ENCODE results near the gene TCF7L1.

Gene TCF7L1

DNA sequence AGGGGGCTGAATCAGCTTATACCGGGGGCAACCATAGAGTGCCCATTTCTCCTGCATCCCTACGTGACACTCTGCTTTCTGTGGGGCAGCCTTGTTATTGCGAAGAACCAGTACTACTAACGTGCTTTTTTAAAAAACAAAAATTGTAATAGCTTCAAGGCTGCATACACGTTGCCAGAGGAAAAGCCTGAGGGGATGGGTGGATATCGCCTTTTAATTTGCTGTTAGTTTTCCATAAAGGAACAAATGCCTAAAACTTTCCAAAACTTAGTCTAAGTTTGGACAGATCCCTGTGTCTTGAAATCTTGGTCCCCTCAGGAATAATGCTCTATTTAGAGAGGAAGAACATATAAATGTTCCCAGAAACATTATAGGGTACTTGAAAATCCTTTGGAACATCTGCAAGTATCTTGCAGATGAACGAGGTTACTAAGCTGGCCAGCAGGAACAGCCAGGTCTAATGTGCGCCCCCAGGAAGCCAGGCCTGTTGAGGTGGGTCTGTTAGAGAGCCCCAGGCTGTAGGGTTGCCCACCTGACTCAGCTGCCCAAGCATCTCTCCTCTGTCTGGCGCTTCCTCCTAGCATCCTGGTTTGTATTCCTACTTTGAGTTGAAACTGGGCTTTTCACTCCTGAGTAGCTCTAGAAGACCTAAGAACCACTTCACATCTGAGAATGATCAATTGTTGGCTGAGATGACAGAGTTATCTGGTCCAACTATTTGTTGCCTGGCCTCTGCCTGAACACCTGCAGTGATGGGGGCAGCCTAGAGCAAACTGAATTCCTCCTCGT is 97.7 kb downstream of the TCF7L1 start:
- no peak for DNase-seq (ENCODE audit: low read depth)

DNA sequence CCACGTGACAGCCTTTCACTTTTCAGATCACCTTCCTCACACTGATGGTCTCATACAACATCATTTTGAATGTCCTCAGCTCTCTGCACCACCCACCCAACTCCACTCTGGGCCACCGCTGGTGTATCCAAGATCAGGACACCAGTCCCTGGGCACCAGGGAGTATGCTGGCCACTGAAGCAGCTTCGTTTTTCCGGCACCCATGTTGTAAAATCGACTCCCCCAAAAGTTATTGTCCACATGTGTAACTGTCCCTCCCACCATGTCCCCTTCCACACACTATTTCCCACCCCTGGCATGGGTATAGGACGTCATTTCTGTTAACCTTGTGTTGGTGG is 98.2 kb downstream of the TCF7L1 start:
- DNase-seq (ENCODE audit: low read depth): no peak

DNA sequence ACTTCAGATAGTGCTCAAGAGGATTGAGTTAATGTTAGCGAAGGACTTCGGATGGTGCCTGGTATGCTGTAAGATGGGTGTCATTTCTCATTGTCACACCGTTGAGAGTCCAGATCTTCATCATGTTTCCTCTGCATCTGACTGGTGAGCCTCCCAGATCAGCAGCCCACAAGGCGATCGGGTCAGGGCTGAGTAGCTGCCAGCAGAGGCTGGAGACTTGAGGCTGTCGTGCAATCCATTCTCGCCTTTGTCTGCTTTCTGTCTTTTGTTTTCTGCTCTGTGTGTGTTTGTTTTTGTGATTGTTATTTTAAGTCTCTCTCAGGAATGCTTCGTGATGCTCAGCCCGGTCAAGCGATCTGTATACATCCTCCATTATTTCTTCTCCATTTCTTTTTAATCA is 98.8 kb downstream of the TCF7L1 start:
- no peak for DNase-seq (ENCODE audit: low read depth)

DNA sequence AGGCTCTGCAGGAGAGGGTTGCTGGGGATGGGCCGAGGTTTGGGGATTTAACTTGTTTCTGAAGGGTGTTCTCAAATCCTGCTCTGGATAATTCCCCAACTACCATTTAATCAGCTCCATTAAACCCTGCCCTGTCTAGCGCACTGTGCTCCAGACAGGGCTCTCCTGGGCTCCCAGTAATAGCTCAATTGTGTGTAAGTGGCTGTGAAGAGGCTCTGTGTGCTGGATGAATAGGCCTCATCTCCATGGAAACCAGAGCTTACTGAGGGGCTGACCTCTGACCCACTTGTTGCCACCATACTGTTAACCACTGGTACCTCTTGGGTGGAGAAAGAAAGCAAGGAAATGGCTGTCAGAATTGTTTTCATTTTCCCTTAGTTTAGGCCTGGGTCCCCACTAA is 101.7 kb downstream of the TCF7L1 start:
- no peak for DNase-seq (ENCODE audit: low read depth)

DNA sequence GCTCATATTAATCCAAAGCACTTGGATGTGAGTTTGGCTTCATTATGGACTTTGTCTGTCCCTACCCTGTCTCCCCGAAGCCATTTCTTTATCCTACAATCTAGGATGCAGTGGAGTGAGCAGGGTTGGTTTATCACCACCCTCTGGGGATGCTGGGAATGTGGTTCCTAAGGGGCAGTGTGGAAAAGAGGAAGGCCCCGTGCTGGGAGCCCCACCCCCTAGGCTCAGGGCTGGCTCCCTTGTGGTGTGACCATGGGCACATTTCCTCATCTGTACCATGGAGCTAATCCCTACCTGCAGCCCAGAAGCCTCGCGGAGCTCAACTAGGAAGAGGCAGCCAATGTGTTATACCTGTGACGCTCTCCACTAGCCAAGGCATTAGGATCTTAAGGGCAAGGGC is 102.1 kb downstream of the TCF7L1 start:
- DNase-seq (ENCODE audit: low read depth): no peak

DNA sequence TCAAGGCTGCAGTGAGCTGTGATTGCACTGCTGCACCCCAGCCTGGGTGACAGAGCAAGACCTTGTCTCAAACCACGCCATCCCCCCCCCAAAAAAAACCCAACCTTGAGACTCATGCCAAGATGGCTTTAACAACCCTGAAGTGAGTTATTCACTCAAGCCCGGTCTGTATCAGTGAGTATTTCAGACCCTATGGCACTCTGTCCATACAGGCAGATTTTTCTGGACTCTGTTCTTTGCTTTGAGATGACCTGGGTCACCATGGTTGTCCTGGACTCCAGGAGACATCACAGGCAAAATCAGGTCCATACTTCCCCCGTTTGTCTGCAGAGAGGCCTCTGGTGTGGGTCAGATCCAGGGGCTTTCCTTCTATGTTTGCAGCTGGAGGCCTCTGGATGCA is 102.9 kb downstream of the TCF7L1 start:
- no peak for DNase-seq (ENCODE audit: low read depth)

DNA sequence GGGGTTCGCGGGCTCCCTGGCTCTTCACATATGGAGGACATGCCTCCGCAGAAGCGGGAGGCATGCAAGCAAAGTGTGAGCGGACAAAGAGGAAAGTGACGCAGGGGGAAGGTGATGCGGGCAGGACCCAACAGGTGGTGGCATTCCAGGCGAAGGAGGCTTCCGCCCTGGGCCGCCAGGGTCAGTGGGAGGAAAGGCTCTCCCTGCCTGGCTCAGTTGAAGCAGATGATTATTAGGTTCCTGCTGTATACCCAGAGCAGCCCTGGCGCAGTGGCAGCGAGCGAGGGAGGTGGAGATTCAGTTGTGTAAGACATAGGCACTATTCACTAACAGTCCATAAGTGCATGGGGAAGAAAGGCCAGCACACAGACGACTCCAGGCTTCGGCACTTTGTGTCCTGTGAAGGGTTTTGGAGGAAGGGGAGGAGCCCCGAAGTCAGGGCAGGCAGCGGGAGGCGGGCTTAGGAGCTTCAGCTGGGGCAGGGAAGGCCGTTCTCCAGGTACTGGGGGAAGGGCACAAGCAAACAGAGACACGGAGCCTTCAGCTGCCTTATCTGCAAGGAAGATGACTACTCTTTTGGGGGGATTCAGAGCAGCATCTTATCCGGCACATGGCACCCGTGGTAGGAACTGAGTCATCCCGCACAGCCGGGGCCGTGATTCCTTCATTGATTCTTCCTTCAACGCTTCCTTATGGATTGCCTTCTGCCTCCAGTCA is 104.8 kb downstream of the TCF7L1 start:
- no peak for DNase-seq (ENCODE audit: low read depth)

DNA sequence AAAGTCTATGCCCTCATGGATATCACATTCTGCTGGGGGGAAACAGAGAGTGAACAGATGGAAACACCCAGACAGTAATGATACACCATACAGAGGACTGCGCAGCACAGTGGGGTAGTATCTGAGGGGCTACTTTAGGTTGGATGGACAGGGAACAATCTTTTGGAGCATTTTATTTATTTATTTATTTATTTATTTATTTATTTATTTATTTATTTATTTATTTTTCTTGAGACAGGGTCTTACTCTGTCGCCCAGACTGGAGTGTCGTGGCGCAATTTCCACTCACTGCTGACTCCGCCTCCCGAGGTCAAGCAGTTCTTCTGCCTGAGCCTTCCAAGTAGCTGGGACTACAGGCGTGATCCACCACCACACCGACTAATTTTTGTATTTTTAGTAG is 105.4 kb downstream of the TCF7L1 start:
- no peak for DNase-seq (ENCODE audit: low read depth)

DNA sequence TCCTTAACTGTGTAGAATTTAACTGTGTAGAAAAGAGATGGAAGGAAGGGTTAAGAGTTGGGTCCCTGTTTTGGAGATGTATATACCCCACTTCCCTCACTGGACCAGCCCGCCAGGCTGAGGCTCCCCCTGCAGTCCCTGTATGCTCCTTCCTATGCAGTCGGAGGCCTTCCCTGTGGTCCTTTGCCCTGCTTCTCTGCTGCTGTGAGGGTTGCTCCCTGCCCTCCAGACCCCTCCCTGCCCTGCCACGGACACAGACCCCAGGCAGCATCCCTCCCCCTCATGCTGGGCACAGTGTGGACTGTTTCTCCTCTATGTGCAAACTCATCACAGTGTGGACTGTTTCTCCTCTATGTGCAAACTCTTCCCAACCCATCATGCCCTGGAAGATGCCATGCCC is 105.9 kb downstream of the TCF7L1 start:
- DNase-seq (ENCODE audit: low read depth): no peak

DNA sequence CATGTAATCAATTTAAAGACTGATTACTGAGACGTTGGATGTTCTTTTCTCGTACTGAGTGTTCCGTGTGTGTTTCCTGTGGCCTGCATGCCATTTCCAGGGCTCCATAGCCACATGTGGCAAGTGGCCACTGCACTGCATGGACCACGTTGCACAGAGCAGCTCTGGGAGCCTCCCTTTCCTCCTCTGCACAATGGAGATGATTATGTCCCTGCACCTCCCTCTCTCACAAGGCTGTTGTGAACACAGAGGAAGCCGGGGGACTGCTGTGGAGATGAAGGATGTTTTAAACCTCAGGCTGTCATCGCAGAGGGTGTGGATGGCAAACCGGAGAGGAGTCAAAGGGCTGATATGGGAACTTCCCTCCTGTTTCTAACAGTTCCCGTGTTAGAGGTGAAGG is 106.9 kb downstream of the TCF7L1 start:
- no peak for DNase-seq (ENCODE audit: low read depth)

DNA sequence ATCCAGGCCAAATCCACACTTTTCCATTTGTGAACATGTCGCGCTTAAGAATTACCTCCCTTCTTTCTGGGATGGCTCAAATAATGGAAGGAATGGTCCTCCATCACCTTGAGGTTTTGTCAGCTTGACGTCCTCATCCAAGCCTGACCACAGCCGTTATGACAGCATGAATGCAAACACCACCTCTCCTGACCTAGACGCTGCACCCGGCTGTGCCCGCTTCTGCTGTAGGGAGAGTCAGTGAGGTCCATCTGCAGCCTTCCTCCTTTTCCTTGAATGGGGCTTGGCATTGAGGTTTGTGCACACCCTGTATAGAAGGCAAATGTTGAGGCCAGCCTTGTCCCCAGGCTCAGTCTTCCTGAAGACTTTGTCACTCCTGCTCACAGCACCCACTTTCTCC is 109.1 kb downstream of the TCF7L1 start:
- no peak for DNase-seq (ENCODE audit: low read depth)

DNA sequence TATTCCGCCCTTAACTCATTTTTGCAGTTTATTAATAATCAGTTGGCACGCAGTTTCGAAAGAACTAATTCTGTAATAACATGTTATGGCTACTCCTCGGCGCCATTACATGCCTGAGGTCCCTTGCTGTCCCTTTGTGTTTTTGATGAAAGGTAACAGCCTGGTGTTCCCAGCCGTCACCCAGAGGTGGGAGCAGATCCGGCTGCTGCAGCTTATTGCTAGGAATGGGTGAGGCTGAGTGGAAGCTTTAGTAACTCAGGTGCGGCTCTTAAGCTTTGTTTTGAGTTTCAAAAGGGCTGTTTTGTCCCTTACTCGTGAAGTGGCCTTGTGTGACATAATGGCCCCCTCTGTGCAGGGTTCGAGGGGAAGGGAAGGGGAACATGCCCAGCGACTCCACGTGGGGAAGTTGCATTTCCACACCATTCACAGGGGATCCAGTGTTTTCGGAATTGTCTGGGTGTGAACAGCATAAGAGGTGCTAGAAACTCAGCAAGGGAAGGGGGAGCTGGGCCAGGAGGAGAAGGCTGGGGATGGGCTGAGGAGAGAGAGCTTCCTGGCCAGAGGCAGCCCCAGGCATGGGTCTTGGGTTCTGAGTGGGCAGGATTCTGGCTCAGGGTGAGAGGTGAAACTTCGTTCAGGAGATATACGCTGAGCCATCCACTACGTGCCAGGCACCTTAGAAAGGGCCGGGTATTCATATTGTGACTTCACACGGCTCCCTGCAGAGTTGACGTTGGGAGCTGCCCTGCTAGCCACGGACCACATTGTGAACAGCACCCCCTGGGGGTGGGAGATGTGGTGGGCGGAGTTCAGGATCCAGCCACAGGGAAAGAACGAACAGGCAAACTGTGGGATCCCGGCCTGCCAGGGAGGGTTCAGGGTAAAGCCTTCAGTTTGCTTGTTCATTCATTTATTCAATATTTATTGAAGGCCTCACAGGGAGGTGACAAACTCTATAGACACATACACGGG is 110.2 kb downstream of the TCF7L1 start:
- peak; percentile 3 for DNase-seq (ENCODE audit: low read depth)

DNA sequence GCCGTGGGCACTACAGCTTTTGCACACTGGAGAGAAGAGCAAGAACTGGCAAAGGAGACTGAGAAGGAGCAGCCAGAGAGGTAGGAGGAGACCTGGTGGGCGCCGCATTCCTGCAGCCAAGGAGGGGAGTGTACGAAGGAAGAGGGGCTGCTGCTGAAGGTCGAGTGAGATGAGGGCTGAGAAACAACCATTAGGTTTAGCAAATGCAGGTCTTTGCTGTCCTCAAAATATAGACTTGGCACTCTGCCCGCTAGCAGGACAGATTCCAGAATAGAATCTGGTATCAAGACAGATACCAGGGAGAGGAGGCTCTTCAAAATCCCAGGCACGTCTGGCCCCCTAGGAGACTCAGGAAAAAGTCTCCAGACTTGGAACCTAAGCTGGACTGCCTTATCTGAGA is 111.6 kb downstream of the TCF7L1 start:
- no peak for DNase-seq (ENCODE audit: low read depth)

DNA sequence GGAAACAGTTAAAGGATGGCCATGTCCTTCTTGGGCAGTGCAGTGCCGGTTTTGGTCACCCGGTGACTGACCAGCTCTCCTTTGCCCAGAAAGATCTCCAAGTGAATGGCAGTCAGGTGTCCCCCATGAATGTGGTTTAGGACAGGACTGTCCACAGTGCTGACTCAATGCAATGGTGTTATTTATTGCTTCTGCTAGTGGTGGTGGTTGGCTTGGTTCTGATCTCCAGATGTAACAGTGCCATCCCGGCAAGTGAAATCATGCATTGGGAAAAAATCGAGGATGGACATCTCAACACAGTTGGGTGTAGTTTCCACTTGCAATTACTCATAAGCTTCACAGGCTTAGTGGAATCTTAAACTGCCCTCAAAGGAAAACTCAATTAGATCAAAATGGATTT is 112.7 kb downstream of the TCF7L1 start:
- no peak for DNase-seq (ENCODE audit: low read depth)

DNA sequence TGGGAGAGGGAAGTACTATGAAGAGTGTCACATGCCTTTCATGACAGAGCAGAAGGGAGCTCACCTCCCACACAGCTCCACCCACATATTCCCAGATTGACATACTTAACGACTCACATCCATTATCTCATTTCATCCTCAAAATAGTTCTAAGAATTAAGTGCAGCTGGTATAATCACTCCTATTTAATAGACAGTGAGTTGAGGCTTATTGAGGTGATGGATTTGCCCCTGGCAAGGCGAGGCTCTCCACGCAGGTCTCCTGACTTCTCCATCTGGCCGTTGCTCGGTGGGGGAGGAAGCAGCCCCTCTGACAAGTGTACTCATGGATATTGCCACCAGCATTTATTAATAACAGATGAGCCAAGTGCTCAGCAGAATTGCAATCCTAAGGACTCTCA is 113.2 kb downstream of the TCF7L1 start:
- no peak for DNase-seq (ENCODE audit: low read depth)

DNA sequence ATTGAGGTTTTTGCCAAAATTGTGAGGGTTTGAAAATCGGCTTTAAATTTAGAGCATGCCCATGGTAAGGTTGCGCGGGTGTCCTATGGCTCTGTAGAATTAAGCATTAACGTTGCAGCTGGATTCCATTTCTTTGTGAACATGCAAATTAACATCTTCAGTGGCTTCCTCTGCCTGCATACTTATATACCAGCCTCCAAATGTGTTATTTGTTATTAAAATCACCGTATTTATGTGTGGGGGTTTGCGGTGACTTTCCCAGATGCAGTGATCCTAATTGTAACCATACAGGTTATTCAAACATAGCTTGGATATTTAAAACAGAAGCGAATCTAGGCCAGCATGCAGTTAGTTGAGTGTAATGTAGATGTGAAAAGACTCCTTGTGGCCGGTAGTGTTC is 114.4 kb downstream of the TCF7L1 start:
- no peak for DNase-seq (ENCODE audit: low read depth)

DNA sequence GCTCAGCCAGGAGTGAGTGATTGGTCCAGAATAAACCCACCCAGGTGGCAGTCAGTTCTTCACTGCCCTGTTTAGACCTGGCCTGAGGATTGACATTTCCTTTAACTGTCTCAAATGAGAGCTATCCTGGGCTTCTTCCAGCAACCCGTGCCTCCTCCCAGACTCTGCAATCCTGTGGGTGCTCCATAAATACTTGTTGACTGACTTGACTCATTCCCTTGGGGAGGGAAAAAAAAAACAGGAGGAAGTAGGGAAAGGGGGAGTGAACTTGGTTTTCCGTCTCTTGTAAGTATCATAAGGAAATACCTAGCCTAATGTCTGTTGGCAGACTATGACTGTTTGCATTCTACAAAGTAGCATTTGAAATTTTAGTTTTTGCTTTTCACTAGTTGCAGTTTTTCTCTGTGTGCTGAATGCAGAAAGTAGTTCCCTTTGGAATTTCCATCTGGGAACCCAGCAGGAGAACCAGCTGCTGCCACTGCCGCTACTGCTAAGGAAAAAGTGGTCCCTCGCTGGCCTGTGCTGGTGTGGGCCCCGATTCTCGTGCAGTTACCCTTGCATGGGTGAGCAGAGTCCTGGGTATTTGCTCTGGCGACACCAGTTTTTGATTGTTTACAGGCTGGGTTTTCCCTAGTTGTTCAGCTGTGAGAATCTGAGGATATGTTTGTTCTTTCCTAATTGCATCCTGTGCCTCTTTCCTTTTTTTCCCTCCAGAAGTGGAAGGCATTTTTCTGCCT is 115.7 kb downstream of the TCF7L1 start:
- no peak for DNase-seq (ENCODE audit: low read depth)

DNA sequence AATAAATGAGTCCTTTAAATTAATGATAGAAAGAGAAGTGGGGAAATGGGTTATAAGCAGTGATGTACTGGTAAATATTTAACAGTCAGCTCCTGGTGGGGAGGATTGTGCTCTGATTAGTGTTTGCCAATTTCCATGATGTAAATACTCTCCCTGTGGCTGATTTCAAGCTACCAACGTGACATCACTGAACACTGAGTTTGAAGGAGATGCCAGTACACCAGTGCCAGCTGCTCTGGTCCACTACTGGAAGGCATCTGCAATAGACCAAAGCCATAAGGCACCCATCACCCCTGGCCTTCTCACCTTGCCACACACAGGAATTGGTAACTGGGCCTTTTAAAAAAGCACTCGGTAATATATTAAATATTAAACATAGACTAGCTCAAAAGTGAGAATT is 116.9 kb downstream of the TCF7L1 start:
- no peak for DNase-seq (ENCODE audit: low read depth)

DNA sequence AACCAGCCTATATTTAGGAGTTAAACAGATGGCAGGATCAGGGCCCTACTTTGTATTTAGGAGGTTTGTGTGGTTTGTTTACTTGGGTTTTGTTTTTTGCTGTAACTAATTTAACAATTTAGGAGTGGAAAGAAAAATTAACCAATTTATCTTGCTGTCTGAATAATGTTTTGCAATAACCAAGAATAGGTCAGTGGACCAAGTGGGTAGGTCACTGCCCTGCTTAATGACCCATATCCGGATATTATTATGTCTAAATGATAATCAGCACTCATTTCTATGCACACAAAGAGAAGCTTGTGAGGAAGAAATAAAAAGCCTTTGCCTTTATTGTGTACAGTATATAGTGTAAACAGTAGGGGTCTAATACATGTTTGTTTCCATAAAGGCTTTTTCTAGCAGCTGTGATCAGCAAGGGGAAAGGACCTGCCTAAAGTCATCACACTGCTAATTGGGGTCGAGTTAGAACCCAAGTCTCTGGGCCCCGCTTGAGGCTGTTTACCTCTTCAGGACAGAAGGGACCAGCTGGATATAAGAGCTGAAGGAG is 118.0 kb downstream of the TCF7L1 start:
- DNase-seq (ENCODE audit: low read depth): no peak

DNA sequence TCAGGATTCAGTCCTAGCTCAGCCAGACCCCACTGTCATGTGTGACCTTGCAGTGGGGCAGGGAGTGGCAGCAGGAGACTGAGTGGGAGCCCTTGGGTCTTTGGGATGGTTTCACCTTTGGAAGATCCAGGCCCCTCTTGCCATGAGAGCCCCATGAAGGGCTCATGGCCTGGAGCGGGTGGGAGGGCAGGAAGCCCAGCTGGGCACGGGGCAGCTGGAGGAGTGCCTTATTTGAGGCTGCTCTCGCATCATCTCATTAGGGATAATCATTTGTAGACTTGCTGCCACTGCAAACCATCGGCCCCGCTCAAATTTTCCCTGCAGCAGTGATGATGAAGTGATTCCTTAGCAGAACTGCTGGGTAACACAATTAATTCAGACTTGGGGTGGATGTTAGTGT is 120.7 kb downstream of the TCF7L1 start:
- DNase-seq (ENCODE audit: low read depth): no peak

DNA sequence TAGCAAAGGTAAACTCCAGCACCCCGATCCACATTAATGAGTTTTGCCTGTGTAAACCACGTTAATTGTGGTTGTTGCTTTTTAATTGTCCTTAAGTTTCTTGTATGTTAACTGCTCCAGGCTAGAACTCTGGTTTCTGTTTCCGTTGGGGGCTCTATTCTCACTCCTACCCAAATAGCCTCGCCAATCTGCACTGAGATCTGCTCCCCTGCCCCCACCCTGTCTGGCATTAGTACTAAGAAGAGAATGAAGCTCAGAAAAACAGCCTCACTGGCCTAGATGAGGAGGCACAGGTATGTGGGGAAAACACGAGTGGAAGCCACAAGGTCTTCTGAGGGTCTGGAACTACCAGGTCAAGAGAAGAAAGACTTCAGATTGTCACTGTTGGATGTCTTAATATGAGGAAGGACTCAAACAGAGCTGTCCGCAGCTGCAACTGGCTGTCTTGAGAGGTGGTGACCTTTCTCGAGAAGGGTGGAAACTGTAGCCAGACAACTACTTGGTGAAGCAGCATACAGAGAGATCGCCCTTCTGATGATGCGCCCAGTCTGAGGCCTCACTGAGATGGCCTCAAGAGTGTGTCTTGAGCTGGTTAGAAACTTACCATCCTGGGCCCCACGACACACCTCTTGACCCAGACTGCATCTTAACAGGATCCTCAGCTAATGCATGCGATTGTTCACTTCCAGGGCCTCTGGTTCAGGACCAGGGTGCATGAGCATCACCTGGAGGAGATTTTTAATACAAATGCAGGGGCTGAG is 121.5 kb downstream of the TCF7L1 start:
- DNase-seq (ENCODE audit: low read depth): no peak
